ENCODE measurements around the gene PLEKHG4.

Gene PLEKHG4

GRCh38 chr16:67245186-67245585, 34.1 kb upstream of the PLEKHG4 start:
- DNase-seq: no peak

- no peak for DNase-seq
Measured at GRCh38 chr16:67245674-67246080, 33.7 kb upstream of the PLEKHG4 start.

GRCh38 chr16:67246081-67246755, 33.1 kb upstream of the PLEKHG4 start:
- DNase-seq: no peak

GRCh38 chr16:67246756-67247191, 32.6 kb upstream of the PLEKHG4 start:
- no peak for DNase-seq

- peak; percentile 80 to 89 for DNase-seq
Measured at GRCh38 chr16:67247192-67248072, 31.9 kb upstream of the PLEKHG4 start, which contains the start of gene FHOD1. FHOD1 (minus strand) TSS chr16:67247481; CDS start chr16:67247410, 71 bp downstream.

- no peak for DNase-seq
Measured at GRCh38 chr16:67248073-67248400, 31.3 kb upstream of the PLEKHG4 start.

GRCh38 chr16:67248401-67249177, 30.7 kb upstream of the PLEKHG4 start, which contains the start of gene SLC9A5:
SLC9A5 (plus strand) TSS chr16:67248979; CDS start chr16:67249015, 36 bp downstream.
- DNase-seq: no peak

GRCh38 chr16:67249178-67250044, 29.9 kb upstream of the PLEKHG4 start:
- no peak for DNase-seq

GRCh38 chr16:67250045-67250327, 29.3 kb upstream of the PLEKHG4 start:
- no peak for DNase-seq

- DNase-seq: no peak
Measured at GRCh38 chr16:67252609-67253497, 26.5 kb upstream of the PLEKHG4 start.

GRCh38 chr16:67254801-67255552, 24.4 kb upstream of the PLEKHG4 start:
- no peak for DNase-seq

GRCh38 chr16:67255553-67256221, 23.6 kb upstream of the PLEKHG4 start:
- no peak for DNase-seq

GRCh38 chr16:67256701-67257230, 22.6 kb upstream of the PLEKHG4 start:
- DNase-seq: no peak

GRCh38 chr16:67257486-67258160, 21.7 kb upstream of the PLEKHG4 start:
- no peak for DNase-seq

GRCh38 chr16:67258161-67258835, 21.0 kb upstream of the PLEKHG4 start:
- DNase-seq: no peak

- no peak for DNase-seq
Measured at GRCh38 chr16:67259705-67260104, 19.6 kb upstream of the PLEKHG4 start.

GRCh38 chr16:67260426-67261063, 18.8 kb upstream of the PLEKHG4 start:
- no peak for DNase-seq

GRCh38 chr16:67263201-67263600, 16.1 kb upstream of the PLEKHG4 start:
- DNase-seq: no peak

Data from cerebellar nuclear complex (tissue), 1 donor.